ENCODE data around the gene PDIA5.
"Not testable (repeated sequence)": the region's sequence is repeated elsewhere in the genome, so short reads cannot be mapped to it uniquely, and the experiment has no call there.

The PDIA5 gene

DNA sequence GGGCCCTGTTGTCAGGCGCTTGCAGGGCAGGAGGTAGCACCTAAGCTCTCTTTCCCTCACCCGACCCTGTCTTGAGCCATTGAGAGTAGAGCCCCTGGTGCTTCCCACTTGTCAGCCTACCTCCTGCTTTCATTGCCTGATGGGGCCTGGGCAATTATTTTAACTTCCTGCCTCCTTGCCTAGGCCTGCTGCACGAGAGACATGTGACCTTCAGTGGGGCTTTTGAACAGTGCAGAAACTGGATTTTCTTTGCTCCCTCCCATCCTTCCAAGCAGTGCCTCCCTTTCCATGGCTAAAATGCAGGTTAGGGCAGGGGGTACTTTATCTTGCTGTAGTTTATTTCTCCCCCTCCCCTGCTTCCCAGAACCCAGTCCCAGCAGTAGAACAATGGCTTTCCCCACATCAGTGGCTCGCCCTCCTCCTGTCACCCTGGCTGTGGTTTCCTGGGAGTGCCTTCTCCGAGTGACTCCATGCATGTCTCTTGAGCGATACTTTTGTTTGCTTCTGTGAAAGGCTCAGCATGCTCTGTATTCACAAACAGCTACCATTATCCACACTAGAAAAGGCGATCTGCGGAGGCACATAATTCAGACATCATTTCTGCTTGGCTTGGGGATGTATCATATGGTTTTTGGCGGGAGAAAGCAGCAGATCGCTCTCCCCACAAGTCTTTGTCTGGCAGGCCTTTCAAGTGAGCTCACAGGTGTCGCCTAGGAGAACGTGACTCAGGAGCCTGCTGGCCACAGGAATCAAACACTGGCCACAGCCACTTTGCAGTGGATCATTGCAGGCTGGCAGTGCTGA, 24.1 kb downstream of the PDIA5 start:
- no peak for DNase-seq (ENCODE audit: low read depth in 2 of 2)

DNA sequence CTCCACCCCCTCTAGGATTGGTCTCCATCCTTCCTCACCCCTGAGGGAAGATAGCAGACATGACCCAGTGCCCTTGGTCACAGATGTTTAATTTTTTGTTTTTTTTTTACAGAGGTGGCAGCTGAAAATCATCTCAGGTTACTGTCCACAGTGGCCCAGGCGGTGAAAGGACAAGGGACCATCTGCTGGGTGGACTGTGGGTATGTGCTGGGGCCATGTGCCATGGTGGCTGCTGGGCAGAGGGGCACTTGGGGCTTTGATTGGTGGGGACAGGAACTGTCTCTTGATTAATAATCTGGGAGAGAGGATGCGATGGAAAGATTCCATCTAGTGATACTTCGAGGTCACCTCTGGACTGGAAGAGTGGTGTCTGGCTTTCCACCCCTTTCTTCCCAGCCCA, 25.4 kb downstream of the PDIA5 start:
- no peak for DNase-seq (ENCODE audit: low read depth in 2 of 2)

DNA sequence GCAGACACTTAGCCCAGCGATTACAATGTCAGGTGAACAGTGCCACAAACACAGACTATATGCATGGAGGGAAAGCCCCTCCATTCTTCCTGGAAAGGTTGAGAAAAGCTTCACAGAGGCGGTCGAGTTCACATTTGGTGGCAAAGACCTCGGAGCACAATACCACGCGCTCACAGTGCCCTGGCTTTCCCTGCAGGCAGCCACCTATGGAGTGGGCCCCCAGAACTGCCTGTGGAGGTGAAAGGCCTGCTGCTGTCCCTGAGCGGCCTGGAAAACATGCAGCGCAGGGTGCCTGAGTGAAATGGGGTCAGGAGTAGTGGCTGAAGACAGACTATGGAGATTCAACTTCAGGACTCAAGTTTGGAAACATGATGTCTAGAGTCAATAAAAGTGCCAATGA, 26.9 kb downstream of the PDIA5 start:
- DNase-seq (ENCODE audit: low read depth in 2 of 2) = no peak

DNA sequence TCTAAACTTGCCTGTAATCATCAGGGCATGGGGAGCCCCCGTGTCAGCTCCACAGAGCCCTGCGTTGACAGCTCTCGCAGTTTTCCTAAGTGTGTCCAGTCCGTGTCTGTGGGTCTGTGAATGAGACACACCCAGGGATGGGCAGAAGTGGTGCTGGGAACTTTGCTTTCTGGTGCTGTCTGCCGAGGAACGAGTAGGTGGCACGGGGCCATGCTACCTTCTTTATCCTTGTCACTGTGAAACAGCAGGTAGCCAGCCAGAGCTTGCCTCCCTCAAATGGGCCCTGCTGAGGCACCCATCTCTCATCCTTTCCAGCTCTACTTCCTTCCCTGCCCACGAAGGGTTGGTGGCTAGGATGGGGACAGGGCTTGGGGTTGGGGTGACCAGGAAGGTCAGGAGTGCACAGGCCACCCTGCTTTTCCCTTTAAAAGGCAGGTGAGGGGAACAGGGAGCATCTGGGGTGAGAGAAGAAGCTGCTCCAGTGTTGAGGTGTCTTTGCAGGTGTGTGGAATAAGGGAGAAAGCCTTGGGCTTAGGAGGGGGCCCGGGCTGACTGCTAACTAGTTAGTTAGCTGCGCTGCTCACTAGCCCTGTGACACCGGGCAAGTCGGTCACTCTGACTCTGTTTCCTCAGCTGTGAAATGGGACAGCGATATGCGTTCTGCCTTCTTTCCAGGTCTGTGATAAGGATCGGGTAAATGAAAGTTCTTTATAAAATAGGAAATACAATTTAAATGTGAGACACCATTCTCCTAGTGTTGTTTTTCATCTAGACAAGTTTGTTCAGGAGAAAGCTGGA, 27.9 kb downstream of the PDIA5 start:
- DNase-seq (ENCODE audit: low read depth in 2 of 2) = no peak

DNA sequence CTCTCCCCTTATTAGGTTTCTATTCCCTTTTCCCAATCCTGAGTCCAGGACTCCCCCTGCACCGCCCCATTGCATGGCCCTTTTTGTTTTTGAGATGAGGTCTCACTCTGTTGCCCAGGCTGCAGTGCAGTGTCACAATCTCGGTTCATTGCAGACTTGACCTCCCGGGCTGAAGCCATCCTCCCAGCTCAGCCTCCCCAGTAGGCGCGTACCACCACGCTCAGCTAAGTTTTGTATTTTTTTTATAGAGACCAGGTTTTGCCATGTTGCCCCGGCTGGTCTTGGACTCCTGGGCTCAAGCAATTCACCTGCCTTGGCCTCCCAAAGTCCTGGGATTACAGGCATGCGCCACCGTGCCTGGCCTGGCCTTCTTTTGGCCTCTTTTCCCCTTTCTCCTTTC, 29.3 kb downstream of the PDIA5 start:
- DNase-seq (ENCODE audit: low read depth in 2 of 2) = no peak

- no peak for DNase-seq (ENCODE audit: low read depth in 2 of 2)
These were observed 29.9 kb downstream of the PDIA5 start for GRCh38 chr3:123096731-123097130.

GRCh38 chr3:123098426-123099330, 31.9 kb downstream of the PDIA5 start:
- no peak for DNase-seq (ENCODE audit: low read depth in 2 of 2)

DNA sequence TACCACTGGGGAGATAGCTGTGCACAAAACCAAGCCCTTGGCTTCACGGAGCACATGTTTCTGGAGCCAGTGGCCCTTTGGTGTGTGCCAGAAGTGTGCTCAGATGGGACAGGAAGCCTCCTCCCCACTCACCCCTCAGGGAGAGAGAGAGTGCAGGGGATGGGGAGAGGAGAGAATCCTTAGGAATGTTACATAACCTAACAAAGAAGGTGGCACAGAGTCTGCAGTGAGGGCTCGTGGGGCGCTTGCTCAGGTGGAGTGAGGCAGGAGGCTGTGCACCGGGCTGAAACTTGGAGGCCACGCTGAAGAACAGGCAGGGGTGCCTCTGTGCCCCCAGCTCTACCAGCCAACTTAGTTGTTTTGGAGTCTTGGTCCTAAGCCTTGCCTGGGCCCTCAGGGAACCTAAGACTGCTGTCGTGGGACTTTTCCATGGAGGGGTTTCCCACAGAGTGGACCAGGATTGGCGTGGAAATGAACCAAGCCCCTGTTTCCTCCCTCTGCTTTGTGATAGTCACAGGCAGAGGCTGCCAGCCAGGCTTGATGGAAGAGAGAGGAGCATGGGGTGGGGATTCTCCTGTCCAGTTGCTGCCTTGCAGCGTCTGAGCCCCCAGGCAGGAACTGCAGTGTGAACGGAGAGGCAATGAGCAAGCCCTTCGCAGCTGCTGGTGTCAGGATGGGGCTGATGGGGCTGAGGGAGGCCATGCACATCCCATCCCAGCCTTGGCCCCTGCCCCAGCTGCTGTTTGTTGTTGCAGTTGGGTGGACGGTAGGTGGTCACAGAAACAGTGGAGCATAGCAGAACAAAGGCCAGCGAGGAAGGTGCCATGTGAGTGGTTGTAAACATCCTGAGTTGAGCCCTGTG, 32.7 kb downstream of the PDIA5 start:
- no peak for DNase-seq (ENCODE audit: low read depth in 2 of 2)

GRCh38 chr3:123100193-123100776, 33.5 kb downstream of the PDIA5 start:
- DNase-seq (ENCODE audit: low read depth in 2 of 2) = no peak

- DNase-seq (ENCODE audit: low read depth in 2 of 2) = no peak
These were observed 35.4 kb downstream of the PDIA5 start for GRCh38 chr3:123102249-123102648.

DNA sequence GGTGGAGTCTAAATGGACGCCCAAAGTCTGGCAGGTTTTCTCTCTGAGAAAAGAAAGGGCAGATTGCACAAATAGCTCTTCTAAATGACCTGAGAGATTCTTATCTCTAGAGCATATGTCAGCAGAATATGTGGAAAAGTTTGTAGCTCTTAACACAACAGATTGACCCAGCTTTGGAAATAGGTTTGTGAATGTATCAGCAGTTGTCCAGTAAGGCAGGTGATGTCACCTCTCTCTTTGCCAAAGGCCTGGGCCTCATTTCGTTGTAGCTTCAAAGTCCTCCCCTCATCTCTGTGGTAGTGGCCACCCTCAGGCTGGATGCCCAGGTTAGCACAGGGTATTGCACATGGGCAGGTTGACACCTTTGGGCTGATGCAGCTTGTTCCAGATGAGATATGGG, 36.0 kb downstream of the PDIA5 start:
- no peak for DNase-seq (ENCODE audit: low read depth in 2 of 2)

DNA sequence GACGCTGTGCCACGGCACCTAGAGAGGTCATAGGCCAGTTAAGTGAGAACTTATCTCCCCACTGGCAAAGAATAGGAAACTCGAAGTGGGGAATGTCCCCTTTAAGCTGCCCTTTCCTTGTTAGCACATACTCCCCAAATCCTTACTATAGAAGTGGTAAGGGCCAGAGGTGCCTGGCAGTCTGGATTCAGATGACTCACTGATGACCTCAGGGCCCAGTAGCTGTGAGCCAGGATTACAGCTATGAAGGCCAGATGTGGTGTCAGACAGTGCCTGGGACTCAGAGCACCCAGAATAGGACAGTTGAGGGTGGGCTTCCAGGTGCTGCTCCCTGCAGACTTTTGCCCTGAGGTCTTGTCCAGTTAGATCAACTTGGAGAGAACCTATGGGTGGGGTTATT, 37.7 kb downstream of the PDIA5 start:
- no peak for DNase-seq (ENCODE audit: low read depth in 2 of 2)

DNA sequence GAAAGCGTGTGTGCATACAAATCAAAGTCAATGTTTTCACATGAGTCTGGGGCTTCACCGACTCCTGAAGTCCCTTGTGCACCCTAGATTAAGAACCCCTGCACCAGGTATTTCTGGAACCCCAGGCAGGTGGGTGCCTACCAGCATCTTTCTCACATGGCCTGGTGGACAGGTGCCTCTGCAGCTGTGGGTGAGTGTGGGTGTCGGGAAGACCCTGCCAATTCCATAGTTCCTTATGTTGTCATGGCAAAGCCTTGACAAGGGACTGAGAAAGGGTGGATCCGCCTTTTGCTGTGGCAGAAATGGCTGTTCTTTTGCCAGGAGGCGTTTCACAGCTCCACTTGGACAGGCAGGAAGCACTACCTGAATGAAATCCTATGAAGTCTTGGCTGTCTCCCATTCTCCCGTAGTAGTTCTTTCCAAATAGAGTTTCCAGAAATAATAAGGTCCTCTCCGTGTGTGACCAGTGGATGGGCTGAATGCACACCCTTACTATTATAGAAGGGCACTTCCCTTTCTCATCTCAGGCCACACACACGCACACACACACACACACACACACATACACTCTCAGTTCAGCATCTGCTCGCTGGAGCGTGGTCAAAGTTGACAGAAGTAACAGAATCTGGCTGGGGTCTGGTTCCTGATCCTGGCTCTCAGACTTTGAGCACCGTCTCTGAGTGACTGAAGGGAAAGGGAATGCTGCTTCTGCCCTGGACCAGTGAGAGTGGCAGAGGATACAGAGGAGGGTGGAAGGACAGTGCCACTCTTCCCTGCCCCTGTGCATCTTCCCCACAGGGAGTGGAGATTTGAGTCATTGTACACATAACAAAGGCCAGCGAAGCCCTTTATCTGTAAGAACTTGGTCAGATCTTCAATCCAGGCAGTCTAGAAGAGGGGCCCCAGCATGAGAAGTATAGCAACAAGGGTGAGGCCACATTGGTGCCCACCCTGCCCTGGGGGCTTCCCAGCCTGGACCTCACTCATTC, 38.7 kb downstream of the PDIA5 start:
- DNase-seq (ENCODE audit: low read depth in 2 of 2) = no peak

DNA sequence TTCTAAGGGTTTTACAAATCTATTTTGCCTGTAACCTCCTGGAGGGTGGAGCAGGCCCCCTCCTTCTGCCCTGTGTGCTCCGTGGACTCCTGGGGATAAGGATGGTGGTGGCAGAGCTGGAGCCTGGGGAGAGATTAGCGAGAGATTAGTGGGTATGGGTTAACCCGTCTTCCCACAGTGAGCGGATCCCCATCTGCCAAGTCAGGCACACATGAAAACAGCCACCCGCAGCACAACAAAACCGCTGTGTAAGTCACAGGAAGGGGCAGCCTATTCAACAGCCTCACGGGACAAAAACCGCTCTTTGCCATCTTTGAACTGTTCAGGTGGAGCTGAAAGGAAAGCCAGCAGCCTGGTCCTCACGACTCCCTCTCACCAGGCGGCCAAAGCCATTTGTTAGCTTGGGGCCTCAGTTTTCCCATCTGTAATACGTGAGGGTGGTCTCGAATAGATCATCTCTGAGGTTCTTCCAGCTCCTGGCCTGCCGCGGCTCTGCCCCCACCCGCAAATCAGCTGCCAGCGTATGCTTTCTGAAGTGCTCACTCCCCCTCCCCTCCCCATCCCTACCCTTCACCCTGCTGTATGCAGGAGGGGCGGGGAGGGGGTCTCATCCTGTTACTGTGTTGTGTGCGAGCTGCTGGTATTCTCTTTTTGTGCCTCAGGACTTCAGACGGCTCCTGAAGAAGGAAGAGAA, 43.6 kb downstream of the PDIA5 start:
- no peak for DNase-seq (ENCODE audit: low read depth in 2 of 2)

DNA sequence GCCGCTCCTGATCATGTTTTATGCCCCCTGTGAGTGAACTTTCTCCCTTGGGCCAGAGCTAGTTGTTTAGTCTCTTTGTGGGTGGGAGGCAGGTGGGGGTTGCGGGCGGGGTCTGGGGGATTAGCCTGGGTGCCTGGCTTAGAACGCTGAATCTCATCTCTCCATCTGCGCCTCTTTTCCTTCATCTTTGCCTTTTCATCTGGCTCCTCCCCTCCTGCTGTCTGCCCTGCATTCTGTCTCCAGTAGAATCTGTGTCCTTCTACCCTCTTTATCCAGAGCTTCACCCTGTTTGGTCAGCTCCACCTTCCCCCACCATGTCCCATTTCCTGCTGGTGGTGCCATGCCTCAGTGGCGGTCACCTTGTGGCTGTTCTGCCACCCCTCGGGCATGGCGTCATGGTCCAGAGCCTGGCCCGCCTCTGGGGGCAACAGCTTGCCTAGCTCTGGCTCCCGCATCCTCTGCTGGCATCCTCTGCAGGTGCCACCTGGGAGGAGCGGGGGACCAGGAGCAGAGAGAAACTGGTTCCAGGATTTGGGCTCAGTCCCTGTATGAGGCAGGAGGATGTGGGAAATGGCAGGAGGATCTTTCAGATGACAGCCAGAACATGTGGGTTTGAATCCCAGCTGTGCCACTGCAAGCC, 44.3 kb downstream of the PDIA5 start:
- no peak for DNase-seq (ENCODE audit: low read depth in 2 of 2)

GRCh38 chr3:123111640-123112039, 44.8 kb downstream of the PDIA5 start:
- DNase-seq (ENCODE audit: low read depth in 2 of 2) = no peak

DNA sequence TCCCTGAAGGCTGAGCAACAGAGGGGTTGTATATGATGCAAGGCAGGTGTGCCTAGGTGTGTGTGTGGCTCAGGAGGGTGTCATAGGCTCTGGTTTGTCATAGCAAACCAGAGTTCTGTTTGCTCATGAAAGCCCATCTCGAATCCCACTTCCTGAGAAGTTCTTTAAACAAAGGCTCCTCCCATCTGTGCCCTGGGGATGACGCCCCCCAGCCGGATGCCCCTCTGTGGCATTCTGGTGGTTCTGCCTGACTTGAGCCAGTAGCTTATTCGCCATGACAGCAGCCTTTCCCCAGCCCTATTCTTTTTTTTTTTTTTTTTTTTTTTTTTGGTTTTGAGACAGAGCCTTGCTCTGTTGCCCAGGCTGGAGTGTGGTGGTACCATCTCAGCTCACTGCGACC, 45.4 kb downstream of the PDIA5 start:
- DNase-seq (ENCODE audit: low read depth in 2 of 2) = no peak

DNA sequence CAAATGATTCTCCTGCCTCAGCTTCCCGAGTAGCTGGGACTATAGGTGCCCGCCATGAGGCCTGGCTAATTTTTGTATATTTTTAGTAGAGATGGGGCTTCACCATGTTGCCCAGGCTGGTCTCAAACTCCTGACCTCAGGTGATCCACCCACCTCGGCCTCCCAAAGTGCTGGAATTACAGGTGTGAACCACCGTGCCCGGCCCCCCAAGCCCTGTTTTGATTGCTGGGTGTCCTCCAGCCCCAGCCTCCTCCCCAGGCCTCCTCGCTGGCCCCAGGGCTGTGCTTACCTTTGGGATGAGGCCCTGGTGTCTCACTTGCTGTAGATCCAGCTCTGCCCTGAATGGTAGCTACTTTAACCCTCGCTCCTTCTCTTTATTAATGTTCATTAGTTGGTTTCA, 45.8 kb downstream of the PDIA5 start:
- DNase-seq (ENCODE audit: low read depth in 2 of 2) = not testable (repeated sequence)

Measured in stimulated activated CD8-positive, alpha-beta memory T cell treated with anti-CD3 and anti-CD28 coated beads, Interleukin-2, amount 100 ng/mL, for 1 hour (primary cell).